ENCODE data around the gene SMURF2. TPM values are rescaled to one million over a fixed set of nuclear protein-coding genes. Genes with fewer than 3 reads are reported as not detected.
A peak's percentile ranks its signal among the peaks of the same experiment; 100 is the strongest.

Gene SMURF2
- polyA plus RNA-seq, 1 of the 3 experiments (the other 2 are of a cell fraction): 36.6 TPM

DNA sequence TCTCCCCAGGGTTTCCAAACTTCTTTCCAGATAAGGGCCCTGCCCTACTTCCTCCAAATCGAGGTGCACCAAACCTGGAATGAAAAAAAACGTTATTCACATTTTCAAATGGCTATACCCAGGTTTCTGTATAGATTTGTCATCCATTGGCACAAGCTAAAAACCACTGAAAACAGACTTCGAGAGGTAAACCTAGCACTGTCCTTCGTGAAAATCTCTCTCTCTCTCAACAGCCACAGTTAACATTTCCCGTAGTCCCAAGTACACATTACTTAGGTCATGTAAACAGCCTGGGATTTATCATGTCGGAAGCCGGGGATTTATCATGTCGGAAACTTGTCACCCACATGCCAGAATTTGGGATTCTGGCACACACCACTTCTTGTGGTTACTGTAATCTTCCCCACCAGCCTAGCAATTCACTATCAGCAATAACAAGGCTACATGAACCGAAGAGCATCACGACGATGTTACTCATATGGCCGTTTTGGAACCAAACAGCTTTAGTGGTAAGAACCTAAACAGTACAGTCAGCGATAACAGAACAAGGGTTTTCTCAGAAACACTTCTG lies 157.3 kb downstream of the SMURF2 start:
- H3K27me3 ChIP-seq (ENCODE audit: insufficient read depth): no peaks in the 10 kb centered on the region
- peaks cover 60% of the 10 kb centered on the region for H3F3A ChIP-seq (replicated peaks; ENCODE audit: insufficient read depth)
- WGBS (ENCODE audit: low lambda C conversion rate): 1% methylated on average over 13 of the region's 13 CpGs
- peaks cover 93% of the 10 kb centered on the region for H3K79me2 ChIP-seq (ENCODE audit: insufficient read depth)
- ChIA-PET POLR2A (interaction anchor here (0.5 to 4.1 kb wide), 18 partner anchors 9 to 677 kb away, joined by 3 to 140 read pairs (median 4); partner anchors contain the start of genes FTSJ3, POLG2, PSMC5 and SMURF2), CTCF (interaction anchor here (0.7 to 13.6 kb wide), 9 partner anchors 8 to 664 kb away, joined by 3 to 122 read pairs (median 4); partner anchors contain the start of gene POLG2)
- H3K4me3 ChIP-seq (ENCODE audit: low read depth in 2 of 2, low read length in 1 of 2): peak overlapping the region; percentile 74 to 96
- peaks cover 79% of the 10 kb centered on the region for H4K20me1 ChIP-seq (ENCODE audit: insufficient read depth)
- H2AFZ ChIP-seq (ENCODE audit: low read depth): no peak overlapping the region
- peak overlapping the region; percentile 98 to 100 for H3K27ac ChIP-seq (ENCODE audit: low read depth in 2 of 2, low read length in 1 of 2)
- peak overlapping the region; percentile 86 for H3K4me2 ChIP-seq
- peaks cover 30 to 40% of the 10 kb centered on the region in 2 experiments for H3K4me1 ChIP-seq (ENCODE audit: control insufficient read depth in 1 of 2, insufficient read depth in 2 of 2, low read depth in 1 of 2, low read length in 1 of 2)
- TF ChIP-seq YY1 (IDR thresholded peaks at IDR 0.05; ENCODE audit: low read depth) (no peak), MEF2A (IDR thresholded peaks at IDR 0.05; ENCODE audit: borderline replicate concordance, low read depth) (no peak), POLR2AphosphoS5 (IDR thresholded peaks at IDR 0.05; ENCODE audit: low read depth, low read length) (0 out of 2 replicates have a peak, but pooled peaks have one; percentile 7)
- TF ChIP-seq, protein P1, sequence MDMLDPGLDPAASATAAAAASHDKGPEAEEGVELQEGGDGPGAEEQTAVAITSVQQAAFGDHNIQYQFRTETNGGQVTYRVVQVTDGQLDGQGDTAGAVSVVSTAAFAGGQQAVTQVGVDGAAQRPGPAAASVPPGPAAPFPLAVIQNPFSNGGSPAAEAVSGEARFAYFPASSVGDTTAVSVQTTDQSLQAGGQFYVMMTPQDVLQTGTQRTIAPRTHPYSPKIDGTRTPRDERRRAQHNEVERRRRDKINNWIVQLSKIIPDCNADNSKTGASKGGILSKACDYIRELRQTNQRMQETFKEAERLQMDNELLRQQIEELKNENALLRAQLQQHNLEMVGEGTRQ (IDR thresholded peaks at IDR 0.05; ENCODE audit: borderline replicate concordance, low read depth, low read length): 0 out of 2 replicates have a peak, but pooled peaks have one; percentile 24
- TF ChIP-seq, protein P2, sequence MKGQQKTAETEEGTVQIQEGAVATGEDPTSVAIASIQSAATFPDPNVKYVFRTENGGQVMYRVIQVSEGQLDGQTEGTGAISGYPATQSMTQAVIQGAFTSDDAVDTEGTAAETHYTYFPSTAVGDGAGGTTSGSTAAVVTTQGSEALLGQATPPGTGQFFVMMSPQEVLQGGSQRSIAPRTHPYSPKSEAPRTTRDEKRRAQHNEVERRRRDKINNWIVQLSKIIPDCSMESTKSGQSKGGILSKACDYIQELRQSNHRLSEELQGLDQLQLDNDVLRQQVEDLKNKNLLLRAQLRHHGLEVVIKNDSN (IDR thresholded peaks at IDR 0.05; ENCODE audit: borderline replicate concordance, low read depth): no peak
- TF ChIP-seq, protein P3, sequence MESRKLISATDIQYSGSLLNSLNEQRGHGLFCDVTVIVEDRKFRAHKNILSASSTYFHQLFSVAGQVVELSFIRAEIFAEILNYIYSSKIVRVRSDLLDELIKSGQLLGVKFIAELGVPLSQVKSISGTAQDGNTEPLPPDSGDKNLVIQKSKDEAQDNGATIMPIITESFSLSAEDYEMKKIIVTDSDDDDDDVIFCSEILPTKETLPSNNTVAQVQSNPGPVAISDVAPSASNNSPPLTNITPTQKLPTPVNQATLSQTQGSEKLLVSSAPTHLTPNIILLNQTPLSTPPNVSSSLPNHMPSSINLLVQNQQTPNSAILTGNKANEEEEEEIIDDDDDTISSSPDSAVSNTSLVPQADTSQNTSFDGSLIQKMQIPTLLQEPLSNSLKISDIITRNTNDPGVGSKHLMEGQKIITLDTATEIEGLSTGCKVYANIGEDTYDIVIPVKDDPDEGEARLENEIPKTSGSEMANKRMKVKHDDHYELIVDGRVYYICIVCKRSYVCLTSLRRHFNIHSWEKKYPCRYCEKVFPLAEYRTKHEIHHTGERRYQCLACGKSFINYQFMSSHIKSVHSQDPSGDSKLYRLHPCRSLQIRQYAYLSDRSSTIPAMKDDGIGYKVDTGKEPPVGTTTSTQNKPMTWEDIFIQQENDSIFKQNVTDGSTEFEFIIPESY (IDR thresholded peaks at IDR 0.05; ENCODE audit: borderline replicate concordance, low read depth): no peak
- no peaks in the 10 kb centered on the region for H3K9me2 ChIP-seq
- H3K36me3 ChIP-seq (replicated peaks in 1 of 2; ENCODE audit: control insufficient read depth in 1 of 2, insufficient read depth in 2 of 2, low read length in 1 of 2): peaks cover 65 to 68% of the 10 kb centered on the region in 2 experiments
- no peaks in the 10 kb centered on the region for H3K9me3 ChIP-seq
- DNase-seq: no peak
- peak overlapping the region; percentile 100 for H3K9ac ChIP-seq

DNA sequence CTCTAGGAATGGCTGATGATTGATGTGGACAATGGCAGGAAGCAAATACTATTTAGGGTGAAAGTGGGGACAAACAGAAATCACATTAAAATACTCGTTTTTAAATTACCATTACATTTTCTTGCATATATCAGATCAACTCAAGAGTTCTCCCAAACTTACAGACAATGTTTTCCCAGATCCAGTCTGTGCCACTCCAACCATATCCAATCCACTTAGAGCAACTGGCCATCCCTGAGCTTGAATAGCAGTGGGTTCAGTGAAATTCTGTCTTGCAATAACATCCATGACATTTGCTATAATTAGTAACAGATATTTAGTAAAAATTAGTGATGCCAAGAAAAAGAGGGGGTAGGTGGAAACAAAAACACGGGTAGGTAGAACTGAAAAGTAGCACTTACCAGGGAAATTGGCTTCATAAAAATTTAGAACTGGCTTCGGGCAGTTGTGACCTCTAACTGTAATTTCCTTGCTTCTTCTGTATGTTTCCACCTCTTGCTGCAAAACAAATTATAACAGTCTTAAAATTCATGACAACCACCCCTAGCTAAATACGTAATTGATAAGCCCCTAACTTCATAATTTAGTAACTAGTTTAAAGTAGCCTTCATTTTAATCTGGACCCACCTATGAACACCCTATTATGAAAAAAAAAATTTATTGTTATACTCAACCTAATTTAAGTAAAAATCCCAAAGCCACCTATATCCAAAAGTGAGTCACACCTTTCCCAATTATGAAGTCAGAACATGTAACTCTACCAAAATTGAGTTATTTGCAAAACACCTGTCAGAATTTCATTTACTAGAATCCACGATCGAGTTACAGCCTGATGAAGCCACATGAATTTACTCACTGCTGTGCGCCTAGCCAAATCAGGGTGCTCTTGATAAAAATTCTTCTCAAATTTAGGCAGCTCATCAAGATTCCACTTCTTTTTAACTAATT lies 158.0 kb downstream of the SMURF2 start:
- no peak for DNase-seq
- Histone ChIP-seq H3K4me2 (peak overlapping the region; percentile 86), H3K36me3 (replicated peaks in 1 of 2; ENCODE audit: control insufficient read depth in 1 of 2, insufficient read depth in 2 of 2, low read length in 1 of 2) (peaks cover 66 to 70% of the 10 kb centered on the region in 2 experiments), H3K9me3 (no peaks in the 10 kb centered on the region), H3K4me1 (ENCODE audit: control insufficient read depth in 1 of 2, insufficient read depth in 2 of 2, low read depth in 1 of 2, low read length in 1 of 2) (peaks cover 27 to 45% of the 10 kb centered on the region in 2 experiments), H3K4me3 (ENCODE audit: low read depth in 2 of 2, low read length in 1 of 2) (peak overlapping the region; percentile 74 to 96), H3K27ac (ENCODE audit: low read depth in 2 of 2, low read length in 1 of 2) (peak overlapping the region; percentile 3 to 98), H3K9ac (peak overlapping the region; percentile 100), H3K9me2 (no peaks in the 10 kb centered on the region), H3F3A (replicated peaks; ENCODE audit: insufficient read depth) (peaks cover 68% of the 10 kb centered on the region), H4K20me1 (ENCODE audit: insufficient read depth) (peaks cover 81% of the 10 kb centered on the region), H3K79me2 (ENCODE audit: insufficient read depth) (peaks cover 92% of the 10 kb centered on the region), H3K27me3 (ENCODE audit: insufficient read depth) (no peaks in the 10 kb centered on the region), H2AFZ (ENCODE audit: low read depth) (no peak overlapping the region)
- ChIA-PET CTCF (interaction anchor here (0.7 to 13.6 kb wide), 6 partner anchors 7 to 145 kb away, joined by 3 to 122 read pairs (median 31); partner anchors contain the start of gene POLG2), POLR2A (interaction anchor here (1.5 to 4.1 kb wide), 4 partner anchors 8 to 158 kb away, joined by 7 to 140 read pairs (median 12); partner anchors contain the start of genes POLG2 and SMURF2)
- no peak for TF ChIP-seq JUND (IDR thresholded peaks at IDR 0.05)
- no peak for TF ChIP-seq RCOR1 (IDR thresholded peaks at IDR 0.05; ENCODE audit: low read length)
- TF ChIP-seq RFX5 (IDR thresholded peaks at IDR 0.05; ENCODE audit: low read length): no peak
- TF ChIP-seq, protein P2 (IDR thresholded peaks at IDR 0.05; ENCODE audit: borderline replicate concordance, low read depth): no peak
- TF ChIP-seq FOXJ3 (CRISPR knock-in tag; IDR thresholded peaks at IDR 0.05): no peak
- no peak for TF ChIP-seq TAF1 (IDR thresholded peaks at IDR 0.05; ENCODE audit: borderline replicate concordance, low read depth, low read length)
- 29% methylated on average over 7 of the region's 7 CpGs for WGBS (ENCODE audit: low lambda C conversion rate)
